ENCODE results near the gene TENT5C.

DNA sequence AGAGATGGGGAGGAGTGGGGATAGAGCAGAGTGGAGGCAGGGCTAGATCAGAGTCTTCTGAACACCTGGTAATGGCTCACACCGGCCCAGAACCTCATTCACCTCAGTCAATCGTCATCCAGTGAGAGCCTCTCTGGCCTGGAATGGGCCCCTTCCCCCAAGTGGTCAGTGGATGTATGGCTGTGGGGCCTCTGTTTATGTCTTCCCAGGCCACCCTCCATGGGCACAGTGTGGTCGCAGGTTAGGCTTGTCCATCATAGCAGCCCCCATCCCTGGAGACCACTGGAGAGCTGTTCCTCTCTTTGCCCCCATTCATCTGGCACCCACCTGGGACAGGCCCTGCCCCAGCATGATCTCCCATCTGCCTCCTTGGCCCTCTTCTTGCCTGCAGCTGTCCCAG lies 29.6 kb upstream of the TENT5C start:
- TF ChIP-seq, protein P1, sequence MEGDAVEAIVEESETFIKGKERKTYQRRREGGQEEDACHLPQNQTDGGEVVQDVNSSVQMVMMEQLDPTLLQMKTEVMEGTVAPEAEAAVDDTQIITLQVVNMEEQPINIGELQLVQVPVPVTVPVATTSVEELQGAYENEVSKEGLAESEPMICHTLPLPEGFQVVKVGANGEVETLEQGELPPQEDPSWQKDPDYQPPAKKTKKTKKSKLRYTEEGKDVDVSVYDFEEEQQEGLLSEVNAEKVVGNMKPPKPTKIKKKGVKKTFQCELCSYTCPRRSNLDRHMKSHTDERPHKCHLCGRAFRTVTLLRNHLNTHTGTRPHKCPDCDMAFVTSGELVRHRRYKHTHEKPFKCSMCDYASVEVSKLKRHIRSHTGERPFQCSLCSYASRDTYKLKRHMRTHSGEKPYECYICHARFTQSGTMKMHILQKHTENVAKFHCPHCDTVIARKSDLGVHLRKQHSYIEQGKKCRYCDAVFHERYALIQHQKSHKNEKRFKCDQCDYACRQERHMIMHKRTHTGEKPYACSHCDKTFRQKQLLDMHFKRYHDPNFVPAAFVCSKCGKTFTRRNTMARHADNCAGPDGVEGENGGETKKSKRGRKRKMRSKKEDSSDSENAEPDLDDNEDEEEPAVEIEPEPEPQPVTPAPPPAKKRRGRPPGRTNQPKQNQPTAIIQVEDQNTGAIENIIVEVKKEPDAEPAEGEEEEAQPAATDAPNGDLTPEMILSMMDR (tag by site-specific recombination; IDR thresholded peaks at IDR 0.05): no peak
- TF ChIP-seq ZXDB (tag by site-specific recombination; IDR thresholded peaks at IDR 0.05) (no peak), ZBTB17 (tag by site-specific recombination; IDR thresholded peaks at IDR 0.05) (no peak), MYNN (tag by site-specific recombination; IDR thresholded peaks at IDR 0.05; ENCODE audit: borderline replicate concordance) (no peak), ZNF274 (IDR thresholded peaks at IDR 0.05; ENCODE audit: low read length) (no peak), ZNF274 (tag by site-specific recombination; IDR thresholded peaks at IDR 0.05; ENCODE audit: borderline replicate concordance) (no peak), ZBTB1 (tag by site-specific recombination; IDR thresholded peaks at IDR 0.05) (no peak)
- TF ChIP-seq, protein P2, sequence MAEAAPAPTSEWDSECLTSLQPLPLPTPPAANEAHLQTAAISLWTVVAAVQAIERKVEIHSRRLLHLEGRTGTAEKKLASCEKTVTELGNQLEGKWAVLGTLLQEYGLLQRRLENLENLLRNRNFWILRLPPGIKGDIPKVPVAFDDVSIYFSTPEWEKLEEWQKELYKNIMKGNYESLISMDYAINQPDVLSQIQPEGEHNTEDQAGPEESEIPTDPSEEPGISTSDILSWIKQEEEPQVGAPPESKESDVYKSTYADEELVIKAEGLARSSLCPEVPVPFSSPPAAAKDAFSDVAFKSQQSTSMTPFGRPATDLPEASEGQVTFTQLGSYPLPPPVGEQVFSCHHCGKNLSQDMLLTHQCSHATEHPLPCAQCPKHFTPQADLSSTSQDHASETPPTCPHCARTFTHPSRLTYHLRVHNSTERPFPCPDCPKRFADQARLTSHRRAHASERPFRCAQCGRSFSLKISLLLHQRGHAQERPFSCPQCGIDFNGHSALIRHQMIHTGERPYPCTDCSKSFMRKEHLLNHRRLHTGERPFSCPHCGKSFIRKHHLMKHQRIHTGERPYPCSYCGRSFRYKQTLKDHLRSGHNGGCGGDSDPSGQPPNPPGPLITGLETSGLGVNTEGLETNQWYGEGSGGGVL (tag by site-specific recombination; IDR thresholded peaks at IDR 0.05): no peak

All from HEK293 (cell line).